Prostate gland (tissue), 2 donors: Measurements from ENCODE around the gene DLGAP4. TPM values are rescaled to one million over a fixed set of nuclear protein-coding genes. Genes with fewer than 3 reads are reported as not detected.

Source experiments
- DNase-seq: peaks from one replicate; pipeline ENCODE4 v3.0.0-alpha.2; 2019; ENCODE audit warnings: low spot score
- H3K27ac ChIP-seq, 2 donors: fragments of 200-600 bp; sonication (generic); 2 replicates each; pipeline ENCODE4 v1.5.1; 2017 to 2019
- H3K27me3 ChIP-seq: fragments of 200-600 bp; sonication (generic); replicated peaks from 2 replicates; pipeline ENCODE4 v1.5.1; 2019; ENCODE audit not compliant: insufficient read depth
- H3K36me3 ChIP-seq, 2 donors: fragments of 200-600 bp; sonication (generic); 1 replicate in 1 of 2; 2 replicates in 1 of 2; pipeline versions ENCODE4 v1.5.1 to v1.8.1; 2017 to 2019
- H3K4me1 ChIP-seq: fragments of 200-600 bp; sonication (generic); replicated peaks from 2 replicates; pipeline ENCODE4 v1.5.1; 2019
- H3K4me3 ChIP-seq, 2 donors: fragments of 200-600 bp; sonication (generic); 2 replicates each; pipeline ENCODE4 v1.5.1; 2017 to 2019
- H3K9me3 ChIP-seq: fragments of 200-600 bp; sonication (generic); 2 replicates; pipeline ENCODE4 v1.5.1; 2017
- POLR2A ChIP-seq: fragments of 450-650 bp; IDR thresholded peaks from one replicate; pipeline ENCODE4 v1.6.1; 2016; ENCODE audit warnings: antibody characterized with exemption, mild to moderate bottlenecking
- POLR2AphosphoS5 ChIP-seq: sonication (generic); formaldehyde crosslinking; IDR thresholded peaks from one replicate; pipeline ENCODE4 v1.6.1; 2017; ENCODE audit warnings: antibody characterized with exemption
- WGBS: methylation state at CpG from one replicate; pipeline ENCODE4 v1.1.5; 2018; 5-methylcytosine and 5-hydroxymethylcytosine counted together
- intact Hi-C: fragments of 100-400 bp; cut with DNase I; formaldehyde crosslinking; loops from one replicate; pipeline ENCODE4 v1.14.2; 2022
- total RNA-seq, 2 donors: library from RNA; depleted of rRNA; stranded (reverse); fragments of >200 nt; gene quantifications; one replicate each; pipeline ENCODE4 v1.1.0, GENCODE V29; 2016
- TF ChIP-seq, protein P1 (sequence below), 4 experiments: fragments of 200-600 bp in 2 of 4; fragments of 450-650 bp in 2 of 4; sonication (generic) in 2 of 4; IDR thresholded peaks; 1 replicate in 3 of 4; 2 replicates in 1 of 4; pipeline ENCODE4 v1.5.1; 2016 to 2019; ENCODE audit warnings: antibody characterized with exemption in 4 of 4, mild to moderate bottlenecking in 2 of 4, moderate library complexity in 2 of 4

DLGAP4 gene
- total RNA-seq, 2 donors from 2014 or later, result 38.0 to 104 TPM

GRCh38 chr20:36353740-36354139, 47.6 kb downstream of the DLGAP4 start:
- DNase-seq, result no peak
- WGBS, result 70% methylated on average over 9 of the region's 9 CpGs
- Histone ChIP-seq H3K4me3 (no peak overlapping the region), H3K27me3 (no peaks in the 10 kb centered on the region), H3K9me3 (no peaks in the 10 kb centered on the region), H3K36me3 (no peaks in the 10 kb centered on the region), H3K27ac (no peak overlapping the region), H3K4me1 (no peaks in the 10 kb centered on the region)
- intact Hi-C loops, result no loop called here
- no peak for TF ChIP-seq POLR2AphosphoS5
- TF ChIP-seq, protein P1, sequence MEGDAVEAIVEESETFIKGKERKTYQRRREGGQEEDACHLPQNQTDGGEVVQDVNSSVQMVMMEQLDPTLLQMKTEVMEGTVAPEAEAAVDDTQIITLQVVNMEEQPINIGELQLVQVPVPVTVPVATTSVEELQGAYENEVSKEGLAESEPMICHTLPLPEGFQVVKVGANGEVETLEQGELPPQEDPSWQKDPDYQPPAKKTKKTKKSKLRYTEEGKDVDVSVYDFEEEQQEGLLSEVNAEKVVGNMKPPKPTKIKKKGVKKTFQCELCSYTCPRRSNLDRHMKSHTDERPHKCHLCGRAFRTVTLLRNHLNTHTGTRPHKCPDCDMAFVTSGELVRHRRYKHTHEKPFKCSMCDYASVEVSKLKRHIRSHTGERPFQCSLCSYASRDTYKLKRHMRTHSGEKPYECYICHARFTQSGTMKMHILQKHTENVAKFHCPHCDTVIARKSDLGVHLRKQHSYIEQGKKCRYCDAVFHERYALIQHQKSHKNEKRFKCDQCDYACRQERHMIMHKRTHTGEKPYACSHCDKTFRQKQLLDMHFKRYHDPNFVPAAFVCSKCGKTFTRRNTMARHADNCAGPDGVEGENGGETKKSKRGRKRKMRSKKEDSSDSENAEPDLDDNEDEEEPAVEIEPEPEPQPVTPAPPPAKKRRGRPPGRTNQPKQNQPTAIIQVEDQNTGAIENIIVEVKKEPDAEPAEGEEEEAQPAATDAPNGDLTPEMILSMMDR (IDR thresholded peaks at IDR 0.05), result no peak
- no peak for TF ChIP-seq POLR2A

- Histone ChIP-seq H3K9me3 (no peaks in the 10 kb centered on the region), H3K27ac (no peak overlapping the region), H3K36me3 (no peaks in the 10 kb centered on the region), H3K4me3 (no peak overlapping the region), H3K4me1 (no peaks in the 10 kb centered on the region), H3K27me3 (no peaks in the 10 kb centered on the region)
- intact Hi-C loops, result no loop called here
- TF ChIP-seq, protein P1 (IDR thresholded peaks at IDR 0.05), result no peak
- no peak for TF ChIP-seq POLR2A
- TF ChIP-seq POLR2AphosphoS5, result no peak
- DNase-seq, result no peak
- 97% methylated on average over 5 of the region's 5 CpGs for WGBS
Observed at GRCh38 chr20:36355469-36356171, 49.5 kb downstream of the DLGAP4 start.

DNA sequence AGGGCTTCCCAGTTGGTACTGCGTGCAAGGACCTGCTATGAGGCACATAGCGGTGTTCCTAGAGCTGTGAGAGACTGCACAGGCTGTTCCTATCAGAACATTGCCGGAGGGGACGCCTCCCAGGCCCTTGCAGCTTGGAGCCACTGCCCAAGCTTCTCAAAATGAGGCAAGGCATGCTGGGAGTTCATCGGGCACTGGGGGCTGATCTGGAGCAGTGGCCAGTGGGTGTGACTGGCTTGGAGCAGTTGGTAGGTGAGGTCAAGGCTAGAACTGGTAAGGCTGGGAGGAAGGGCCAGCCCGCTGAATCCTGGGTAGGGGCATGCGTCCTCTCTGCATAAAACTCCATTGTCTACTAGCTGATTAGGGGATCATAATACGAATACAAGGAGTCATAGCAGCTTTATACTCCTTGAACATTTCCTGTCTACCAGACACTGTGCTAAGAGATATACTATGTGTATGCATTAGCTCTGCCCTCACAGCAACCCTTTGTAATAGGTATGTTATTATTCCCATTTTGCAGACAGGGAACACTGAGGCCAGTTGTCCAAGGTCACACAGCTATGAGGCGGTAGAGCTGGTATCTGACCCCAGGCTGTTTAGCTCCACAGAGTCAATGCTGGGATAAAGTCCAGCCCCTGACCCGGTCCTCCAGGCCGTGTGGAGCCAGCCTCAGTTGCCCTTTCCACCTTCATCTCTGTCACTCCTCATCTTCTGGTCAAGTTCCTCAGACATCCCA, 53.7 kb downstream of the DLGAP4 start:
- intact Hi-C loops, result no loop called here
- no peak overlapping the region for H3K27ac ChIP-seq
- no peak overlapping the region for H3K4me3 ChIP-seq
- no peaks in the 10 kb centered on the region for H3K4me1 ChIP-seq
- H3K36me3 ChIP-seq, result no peaks in the 10 kb centered on the region
- TF ChIP-seq, protein P1 (IDR thresholded peaks at IDR 0.05), result no peak
- no peak for TF ChIP-seq POLR2A
- no peak for TF ChIP-seq POLR2AphosphoS5
- H3K27me3 ChIP-seq, result no peaks in the 10 kb centered on the region
- no peak for DNase-seq
- no peaks in the 10 kb centered on the region for H3K9me3 ChIP-seq
- WGBS, result 82% methylated on average over 11 of the region's 11 CpGs

GRCh38 chr20:36360429-36360828, 54.3 kb downstream of the DLGAP4 start:
- Histone ChIP-seq H3K27ac (no peak overlapping the region), H3K27me3 (no peaks in the 10 kb centered on the region), H3K9me3 (no peaks in the 10 kb centered on the region), H3K4me1 (no peaks in the 10 kb centered on the region), H3K36me3 (no peaks in the 10 kb centered on the region), H3K4me3 (no peak overlapping the region)
- TF ChIP-seq, protein P1 (IDR thresholded peaks at IDR 0.05), result no peak
- TF ChIP-seq POLR2A (no peak), POLR2AphosphoS5 (no peak)
- no peak for DNase-seq
- intact Hi-C loops, result no loop called here
- 49% methylated on average over 10 of the region's 10 CpGs for WGBS

- DNase-seq, result no peak
- Histone ChIP-seq H3K27me3 (peaks cover 5% of the 10 kb centered on the region), H3K27ac (no peak overlapping the region), H3K4me1 (no peaks in the 10 kb centered on the region), H3K9me3 (no peaks in the 10 kb centered on the region), H3K36me3 (no peaks in the 10 kb centered on the region), H3K4me3 (no peak overlapping the region)
- WGBS, result 57% methylated on average over 9 of the region's 9 CpGs
- intact Hi-C loops, result no loop called here
- TF ChIP-seq POLR2A, result no peak
- no peak for TF ChIP-seq POLR2AphosphoS5
- TF ChIP-seq, protein P1 (IDR thresholded peaks at IDR 0.05), result no peak
Observed at GRCh38 chr20:36361406-36361805, 55.3 kb downstream of the DLGAP4 start.
